Measurements from ENCODE around the gene YWHAB. TPM values are rescaled to one million over a fixed set of nuclear protein-coding genes. Genes with fewer than 3 reads are reported as not detected.
A peak's percentile ranks its signal among the peaks of the same experiment; 100 is the strongest.
"Not testable (repeated sequence)": the region's sequence is repeated elsewhere in the genome, so short reads cannot be mapped to it uniquely, and the experiment has no call there.

YWHAB gene
- 100 to 1,000 TPM; 216 to 245 (median 236) TPM for polyA plus RNA-seq (ENCODE audit: insufficient read length in 4 of 4)

- peak; percentile 91 to 96 (median 96) for DNase-seq (ENCODE audit: low read depth in 4 of 4, low spot score in 3 of 4)
Observed at GRCh38 chr20:44885392-44886265, at the start of gene YWHAB. Gene YWHAB, plus strand, starts transcription at chr20:44885705. Its CDS starts 15,829 bp downstream, at chr20:44901534.

DNA sequence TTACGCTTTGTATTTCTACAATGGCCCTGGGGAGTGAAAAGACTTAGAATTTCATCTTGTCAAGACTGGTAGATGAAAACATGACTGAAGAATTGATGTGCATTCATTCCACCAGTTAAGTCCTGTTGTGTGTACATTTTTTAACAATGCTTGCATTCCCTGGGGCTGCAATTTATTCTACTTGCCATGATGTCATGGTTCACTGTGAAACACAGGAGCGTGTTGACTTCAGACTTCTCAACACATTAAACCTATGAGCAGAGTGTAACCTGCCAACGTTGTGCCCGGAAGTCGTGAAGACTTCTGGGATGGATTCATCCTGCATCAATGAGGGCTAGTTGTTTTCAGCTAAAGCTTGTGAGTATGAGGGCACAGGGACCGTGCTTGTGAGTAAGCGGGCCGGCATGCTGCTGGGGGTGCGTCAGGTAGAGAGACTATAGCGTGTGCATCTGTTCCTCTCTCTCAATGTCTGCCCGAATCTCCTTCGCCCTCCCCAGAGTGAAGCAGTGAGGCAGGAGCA is 48.8 kb upstream of the YWHAB start:
- DNase-seq (ENCODE audit: low read depth in 4 of 4, low spot score in 3 of 4), result no peak

DNA sequence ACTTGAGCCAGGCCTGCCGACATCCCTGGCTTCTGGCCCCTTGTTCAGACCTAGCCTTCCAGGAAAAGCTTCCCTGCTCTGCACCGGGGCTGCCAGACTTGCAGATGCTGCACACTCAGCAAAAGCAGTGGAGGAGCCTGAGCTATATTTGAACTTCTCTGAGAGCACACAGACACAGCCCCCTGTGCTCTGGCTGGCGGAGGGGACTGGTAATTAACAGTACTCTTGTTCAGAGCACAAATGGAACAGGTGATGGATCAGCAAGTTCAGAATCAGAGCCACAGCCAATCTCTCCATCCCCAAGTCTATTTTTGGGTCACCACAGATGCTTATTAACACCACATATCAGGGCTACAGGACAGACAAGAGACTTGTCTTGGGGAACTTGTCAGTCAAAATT is 47.6 kb upstream of the YWHAB start:
- no peak for DNase-seq (ENCODE audit: low read depth in 4 of 4, low spot score in 3 of 4)

DNA sequence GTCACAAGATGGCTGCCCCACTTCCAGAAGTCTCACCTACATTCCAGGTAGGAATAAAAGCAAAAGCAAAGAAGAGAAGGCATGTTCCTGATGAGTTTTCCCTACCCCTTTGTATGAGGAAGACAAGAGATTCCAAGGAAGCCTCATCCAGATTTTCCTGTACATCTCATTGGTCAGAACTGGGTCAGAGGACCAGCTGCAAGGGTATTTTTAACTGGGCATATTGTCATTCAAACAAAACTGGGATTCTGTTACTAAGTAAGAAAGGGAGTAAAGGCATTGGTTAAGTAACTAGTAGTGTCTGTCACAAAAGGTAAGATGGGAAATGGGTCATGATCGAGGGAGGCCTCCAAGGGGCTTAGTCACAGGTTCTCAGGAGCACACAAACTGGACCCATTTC is 47.0 kb upstream of the YWHAB start:
- DNase-seq (ENCODE audit: low read depth in 4 of 4, low spot score in 3 of 4), result no peak

DNA sequence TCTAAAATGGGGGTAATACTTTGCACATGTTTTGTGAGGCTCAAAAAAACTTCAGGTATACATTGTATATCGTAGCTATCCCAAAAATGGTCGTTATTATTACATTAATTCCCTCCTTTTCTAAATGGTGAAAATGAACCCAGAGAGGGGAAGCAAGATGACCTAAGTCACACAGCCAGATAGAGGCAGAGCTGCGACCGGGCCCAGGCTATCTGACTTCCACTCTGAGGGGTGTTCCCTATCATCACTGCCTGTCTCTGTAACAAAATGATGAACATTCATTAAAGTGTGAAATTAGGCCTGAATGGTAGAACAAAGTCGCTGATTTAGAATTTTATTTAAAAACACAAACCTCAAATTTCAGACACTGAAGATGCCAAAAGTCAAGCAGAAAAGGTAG is 46.0 kb upstream of the YWHAB start:
- DNase-seq (ENCODE audit: low read depth in 4 of 4, low spot score in 3 of 4), result no peak

GRCh38 chr20:44840826-44841225 is 44.7 kb upstream of the YWHAB start:
- DNase-seq (ENCODE audit: low read depth in 4 of 4, low spot score in 3 of 4), result no peak

GRCh38 chr20:44841955-44842354 is 43.5 kb upstream of the YWHAB start:
- no peak for DNase-seq (ENCODE audit: low read depth in 4 of 4, low spot score in 3 of 4)

GRCh38 chr20:44843876-44844275 is 41.6 kb upstream of the YWHAB start:
- no peak for DNase-seq (ENCODE audit: low read depth in 4 of 4, low spot score in 3 of 4)

- no peak for DNase-seq (ENCODE audit: low read depth in 4 of 4, low spot score in 3 of 4)
Observed at GRCh38 chr20:44848254-44849015, 37.1 kb upstream of the YWHAB start.

GRCh38 chr20:44849703-44850102 is 35.8 kb upstream of the YWHAB start:
- DNase-seq (ENCODE audit: low read depth in 4 of 4, low spot score in 3 of 4), result no peak

DNA sequence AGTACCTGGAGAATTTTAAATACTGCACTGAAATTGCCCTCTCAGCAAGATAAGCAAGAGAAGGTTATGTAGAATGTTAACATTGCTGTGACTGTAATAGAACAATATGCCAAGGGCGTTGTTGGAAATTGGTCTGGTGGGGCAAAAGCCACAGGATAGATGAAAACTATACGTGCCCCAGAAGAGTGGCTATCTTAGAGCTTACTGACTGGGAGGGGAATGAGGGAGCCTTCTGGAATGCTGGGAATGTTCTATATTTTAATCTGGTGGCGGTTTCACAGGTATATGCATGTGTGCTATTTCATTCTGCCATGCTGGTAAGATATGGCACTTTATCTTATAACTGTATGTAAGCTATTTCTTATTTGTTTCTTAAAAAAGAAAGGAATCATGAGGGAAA is 35.2 kb upstream of the YWHAB start:
- DNase-seq (ENCODE audit: low read depth in 4 of 4, low spot score in 3 of 4), result no peak

GRCh38 chr20:44850837-44851236 is 34.7 kb upstream of the YWHAB start:
- no peak for DNase-seq (ENCODE audit: low read depth in 4 of 4, low spot score in 3 of 4)

GRCh38 chr20:44851545-44851944 is 34.0 kb upstream of the YWHAB start:
- DNase-seq (ENCODE audit: low read depth in 4 of 4, low spot score in 3 of 4), result no peak

- no peak for DNase-seq (ENCODE audit: low read depth in 4 of 4, low spot score in 3 of 4)
Observed at GRCh38 chr20:44856442-44856841, 29.1 kb upstream of the YWHAB start.

GRCh38 chr20:44856856-44857448 is 28.6 kb upstream of the YWHAB start:
- no peak for DNase-seq (ENCODE audit: low read depth in 4 of 4, low spot score in 3 of 4)

DNA sequence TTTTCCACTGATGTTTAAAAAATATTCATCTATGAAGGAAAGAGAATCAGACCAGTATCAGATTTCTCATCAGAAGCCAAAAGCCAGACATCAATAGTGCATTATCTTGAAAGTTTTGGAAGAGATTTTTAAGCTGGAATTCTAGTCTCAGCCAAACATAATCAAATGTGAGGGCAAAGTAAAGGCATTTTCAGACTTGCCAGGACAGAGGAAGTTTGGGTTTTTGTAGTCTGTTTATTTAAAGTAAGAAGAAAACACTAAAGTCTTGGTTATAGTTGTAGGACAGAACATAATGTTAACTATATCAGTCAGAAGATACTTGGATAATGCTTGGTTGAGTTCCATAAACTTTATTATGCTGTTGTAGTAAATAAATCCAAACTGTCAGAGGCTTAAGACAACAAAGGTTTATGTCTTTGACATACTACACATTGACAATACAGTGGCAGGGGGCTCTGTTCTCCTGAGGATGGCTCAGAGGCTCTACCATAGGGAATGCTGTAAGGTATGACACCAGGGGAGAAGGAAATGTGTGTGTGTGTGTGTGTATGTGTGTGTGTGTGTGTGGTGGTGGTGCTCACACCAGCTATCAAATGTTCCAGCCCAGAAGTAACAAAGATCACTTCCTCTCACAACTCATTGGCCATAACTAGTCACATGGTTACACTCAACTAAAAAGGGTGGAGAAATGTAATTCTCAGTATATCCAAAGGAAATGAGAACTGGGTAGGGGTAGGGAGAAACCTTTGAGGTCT is 26.7 kb upstream of the YWHAB start:
- DNase-seq (ENCODE audit: low read depth in 4 of 4, low spot score in 3 of 4), result no peak

GRCh38 chr20:44861531-44862006 is 23.9 kb upstream of the YWHAB start:
- no peak for DNase-seq (ENCODE audit: low read depth in 4 of 4, low spot score in 3 of 4)

DNA sequence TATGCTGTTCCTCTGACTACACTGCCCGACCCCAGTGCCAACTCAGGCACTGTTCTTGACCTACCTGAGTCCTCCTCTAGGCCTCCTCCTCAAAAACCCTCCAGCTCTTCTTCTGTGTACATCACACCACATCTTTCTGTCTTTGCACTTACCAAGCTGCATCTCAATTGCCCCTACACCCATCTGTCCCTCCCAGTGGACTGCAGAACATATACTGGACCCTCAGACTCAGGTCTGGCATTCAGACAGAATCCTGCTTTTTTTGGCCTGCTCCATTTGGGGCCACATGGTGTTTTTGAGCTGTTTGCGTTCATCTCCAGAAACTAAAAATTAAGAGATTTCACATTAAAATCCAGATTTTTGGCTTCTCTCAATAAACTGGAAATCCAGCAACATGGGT is 23.2 kb upstream of the YWHAB start:
- DNase-seq (ENCODE audit: low read depth in 4 of 4, low spot score in 3 of 4), result no peak

DNA sequence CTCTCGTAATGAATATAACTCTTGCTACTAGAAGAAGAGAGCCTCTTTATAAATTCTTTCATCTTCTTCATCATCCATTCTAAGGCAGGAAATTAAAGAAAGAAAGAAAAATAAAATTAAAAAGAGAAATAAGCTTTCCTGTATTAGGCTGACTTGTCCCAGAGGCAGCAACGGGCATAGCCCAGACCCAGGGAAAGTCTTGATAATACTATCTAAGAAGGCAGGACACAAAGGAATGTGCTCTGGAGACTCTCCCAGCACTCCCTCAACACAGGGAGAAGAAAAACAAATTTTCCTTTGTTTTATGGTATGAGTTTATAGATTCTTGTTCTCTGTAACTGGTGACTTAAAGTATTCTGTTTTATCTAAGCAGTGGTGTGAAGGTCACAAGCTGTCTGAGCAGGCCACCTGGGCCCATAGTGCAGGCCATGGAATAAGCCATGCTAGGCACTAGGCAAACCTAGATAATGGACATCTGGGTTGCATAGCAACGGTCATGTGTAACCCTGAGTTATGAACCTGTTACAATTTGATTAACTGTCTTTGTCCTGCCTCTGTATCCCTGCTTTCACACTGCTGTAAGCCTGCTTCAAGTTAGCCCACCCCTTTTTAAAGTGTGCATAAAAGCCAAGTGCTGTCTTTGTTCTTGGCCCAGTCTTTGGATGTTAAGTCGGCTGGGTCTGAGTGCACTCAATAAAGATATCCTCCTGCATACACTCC is 22.0 kb upstream of the YWHAB start:
- DNase-seq (ENCODE audit: low read depth in 4 of 4, low spot score in 3 of 4), result not testable (repeated sequence)

GRCh38 chr20:44864493-44864892 is 21.0 kb upstream of the YWHAB start:
- DNase-seq (ENCODE audit: low read depth in 4 of 4, low spot score in 3 of 4), result not testable (repeated sequence)
